Stomach (tissue), 4 donors: ENCODE data around the gene PDGFRB.

Source experiments
- EP300 ChIP-seq: sonication (generic); formaldehyde crosslinking; IDR thresholded peaks from one replicate; pipeline ENCODE4 v1.6.1; 2017; ENCODE audit warnings: antibody characterized with exemption
- POLR2A ChIP-seq, 4 donors: fragments of 450-650 bp; IDR thresholded peaks; one replicate each; pipeline ENCODE4 v1.6.1; 2016; ENCODE audit warnings: antibody characterized with exemption in 4 of 4, control low read depth in 2 of 4, mild to moderate bottlenecking in 1 of 4, moderate library complexity in 1 of 4
- TF ChIP-seq, protein P1 (sequence below), 7 experiments: fragments of 450-650 bp in 4 of 7; fragments of 200-600 bp in 3 of 7; sonication (generic) in 3 of 7; IDR thresholded peaks; one replicate each; pipeline ENCODE4 v1.5.1; 2016 to 2019; ENCODE audit warnings: antibody characterized with exemption in 7 of 7, control low read depth in 2 of 7, mild to moderate bottlenecking in 1 of 7

DNA sequence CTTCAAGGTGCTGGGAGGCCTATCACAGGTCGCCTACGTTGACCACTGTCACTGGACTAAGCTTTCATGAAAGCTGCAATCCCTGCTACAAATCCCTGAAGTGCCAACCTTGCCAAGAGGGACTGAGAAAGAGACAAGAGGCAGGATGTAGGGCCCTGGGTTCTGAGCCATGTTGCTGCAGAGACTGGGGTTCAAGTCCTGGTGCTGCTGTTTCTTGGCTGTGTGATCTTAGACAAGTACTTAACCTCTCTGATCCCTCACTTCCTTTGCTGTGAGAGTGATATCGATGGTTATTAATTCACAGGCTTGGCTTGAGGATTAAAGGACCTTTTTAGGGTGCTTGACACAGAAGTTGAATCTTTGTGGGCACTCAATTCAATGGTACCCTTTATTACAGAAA lies 84.8 kb downstream of the PDGFRB start:
- TF ChIP-seq, protein P1, sequence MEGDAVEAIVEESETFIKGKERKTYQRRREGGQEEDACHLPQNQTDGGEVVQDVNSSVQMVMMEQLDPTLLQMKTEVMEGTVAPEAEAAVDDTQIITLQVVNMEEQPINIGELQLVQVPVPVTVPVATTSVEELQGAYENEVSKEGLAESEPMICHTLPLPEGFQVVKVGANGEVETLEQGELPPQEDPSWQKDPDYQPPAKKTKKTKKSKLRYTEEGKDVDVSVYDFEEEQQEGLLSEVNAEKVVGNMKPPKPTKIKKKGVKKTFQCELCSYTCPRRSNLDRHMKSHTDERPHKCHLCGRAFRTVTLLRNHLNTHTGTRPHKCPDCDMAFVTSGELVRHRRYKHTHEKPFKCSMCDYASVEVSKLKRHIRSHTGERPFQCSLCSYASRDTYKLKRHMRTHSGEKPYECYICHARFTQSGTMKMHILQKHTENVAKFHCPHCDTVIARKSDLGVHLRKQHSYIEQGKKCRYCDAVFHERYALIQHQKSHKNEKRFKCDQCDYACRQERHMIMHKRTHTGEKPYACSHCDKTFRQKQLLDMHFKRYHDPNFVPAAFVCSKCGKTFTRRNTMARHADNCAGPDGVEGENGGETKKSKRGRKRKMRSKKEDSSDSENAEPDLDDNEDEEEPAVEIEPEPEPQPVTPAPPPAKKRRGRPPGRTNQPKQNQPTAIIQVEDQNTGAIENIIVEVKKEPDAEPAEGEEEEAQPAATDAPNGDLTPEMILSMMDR (IDR thresholded peaks at IDR 0.05) = no peak
- TF ChIP-seq EP300 = no peak
- no peak for TF ChIP-seq POLR2A (IDR thresholded peaks at IDR 0.05)
